GM20431 (cell line): ENCODE data around the gene MIOX.

Experiments
- in situ Hi-C: fragments of 300-500 bp; cut with MseI, MboI; formaldehyde crosslinking; loops from one replicate; pipeline ENCODE4 v1.15.0; 2020; ENCODE audit warnings: low sequenced_read_pairs; ENCODE audit not compliant: unreplicated experiment

MIOX gene

GRCh38 chr22:50486561-50487289, at the start of gene MIOX:
Gene MIOX (plus strand): TSS chr22:50486859. CDS start chr22:50486898, 39 bp downstream.
- in situ Hi-C loops = no loop called here

GRCh38 chr22:50437511-50438304, 49.0 kb upstream of the MIOX start:
- in situ Hi-C loops = no loop called here

GRCh38 chr22:50438305-50439275, 48.1 kb upstream of the MIOX start:
- in situ Hi-C loops = no loop called here

- in situ Hi-C loops = no loop called here
Measured at GRCh38 chr22:50439314-50439870, 47.3 kb upstream of the MIOX start.

GRCh38 chr22:50439871-50440331, 46.8 kb upstream of the MIOX start:
- in situ Hi-C loops = no loop called here

- in situ Hi-C loops = no loop called here
Measured at GRCh38 chr22:50440544-50441249, 46.0 kb upstream of the MIOX start.

GRCh38 chr22:50441428-50441993, 45.1 kb upstream of the MIOX start:
- in situ Hi-C loops = no loop called here

- in situ Hi-C loops = no loop called here
Measured at GRCh38 chr22:50443197-50443596, 43.5 kb upstream of the MIOX start.

GRCh38 chr22:50443801-50444625, 42.6 kb upstream of the MIOX start:
- in situ Hi-C loops = no loop called here

GRCh38 chr22:50444663-50445062, 42.0 kb upstream of the MIOX start:
- in situ Hi-C loops = no loop called here

- in situ Hi-C loops = no loop called here
Measured at GRCh38 chr22:50445071-50445879, 41.4 kb upstream of the MIOX start.

- in situ Hi-C loops = no loop called here
Measured at GRCh38 chr22:50445880-50446707, 40.6 kb upstream of the MIOX start.

GRCh38 chr22:50446708-50447575, 39.7 kb upstream of the MIOX start:
- in situ Hi-C loops = no loop called here

- in situ Hi-C loops = no loop called here
Measured at GRCh38 chr22:50447576-50448551, 38.8 kb upstream of the MIOX start.
